ENCODE results near the gene TSPAN15.

- TF ChIP-seq CTCF (IDR thresholded peaks at IDR 0.05) (no peak), POLR2A (IDR thresholded peaks at IDR 0.05) (no peak)
Measured at GRCh38 chr10:69463886-69464285, 12.6 kb downstream of the TSPAN15 start.
